Measurements from ENCODE around the gene SPRN.
A peak's percentile ranks its signal among the peaks of the same experiment; 100 is the strongest.
"Not testable (repeated sequence)": the region's sequence is repeated elsewhere in the genome, so short reads cannot be mapped to it uniquely, and the experiment has no call there.

SPRN gene

DNA sequence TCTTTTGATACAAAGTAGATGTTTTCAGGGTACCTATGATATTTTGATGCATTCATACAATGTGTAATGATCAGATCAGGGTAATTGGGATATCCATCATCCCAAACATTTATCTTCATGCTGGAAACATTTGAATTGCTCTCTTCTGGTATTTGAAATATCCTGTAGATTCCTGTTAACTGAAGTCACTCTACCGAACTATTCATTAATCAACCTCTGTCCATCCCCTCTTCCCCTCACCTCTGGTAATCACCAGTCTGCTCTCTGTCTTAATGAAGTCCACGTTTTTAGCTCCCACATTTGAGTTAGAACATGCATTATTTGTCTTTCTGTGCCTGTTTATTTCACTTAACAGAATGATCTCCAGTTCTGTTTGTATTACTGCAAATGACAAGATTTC lies 19.2 kb downstream of the SPRN start:
- DNase-seq = no peak

DNA sequence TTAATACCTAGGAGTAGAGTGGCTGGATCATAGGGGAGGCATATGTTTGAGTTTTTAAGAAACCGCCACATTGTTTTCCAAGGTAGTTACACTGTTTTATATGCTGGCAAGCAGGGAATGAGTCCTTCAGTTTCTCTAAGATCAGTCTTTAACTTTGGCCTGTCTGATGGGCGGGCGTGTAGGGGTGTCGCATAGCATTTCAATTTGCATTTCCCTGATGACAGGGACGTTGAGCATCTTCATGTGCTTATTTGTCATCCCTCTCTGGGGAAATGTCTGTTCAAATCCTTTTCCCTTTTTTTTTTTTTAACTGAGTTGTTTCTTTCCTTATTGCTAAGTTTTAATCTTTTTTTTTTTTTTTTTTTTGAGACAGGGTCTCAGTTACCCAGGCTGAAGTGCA lies 20.6 kb downstream of the SPRN start:
- no peak for DNase-seq

DNA sequence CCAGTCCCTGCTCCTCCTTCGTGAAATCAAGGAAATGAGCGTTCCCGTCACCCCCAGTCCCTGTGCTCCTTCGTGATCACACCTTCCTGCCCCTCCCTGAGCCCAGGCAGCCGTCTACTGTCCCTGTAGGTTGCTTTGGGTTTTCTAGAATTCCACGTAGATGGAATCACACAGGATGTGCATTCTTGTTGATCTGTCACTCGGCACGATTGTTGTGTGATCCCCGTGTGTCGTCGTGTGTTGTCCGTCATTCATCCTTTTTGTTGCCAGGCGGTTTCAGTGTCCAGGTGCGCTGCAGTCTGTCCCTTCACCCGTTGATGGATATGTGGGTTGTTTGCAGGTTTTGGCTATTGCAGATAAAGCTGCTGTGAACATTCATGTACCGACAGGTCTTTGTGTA lies 21.1 kb downstream of the SPRN start:
- DNase-seq = no peak

DNA sequence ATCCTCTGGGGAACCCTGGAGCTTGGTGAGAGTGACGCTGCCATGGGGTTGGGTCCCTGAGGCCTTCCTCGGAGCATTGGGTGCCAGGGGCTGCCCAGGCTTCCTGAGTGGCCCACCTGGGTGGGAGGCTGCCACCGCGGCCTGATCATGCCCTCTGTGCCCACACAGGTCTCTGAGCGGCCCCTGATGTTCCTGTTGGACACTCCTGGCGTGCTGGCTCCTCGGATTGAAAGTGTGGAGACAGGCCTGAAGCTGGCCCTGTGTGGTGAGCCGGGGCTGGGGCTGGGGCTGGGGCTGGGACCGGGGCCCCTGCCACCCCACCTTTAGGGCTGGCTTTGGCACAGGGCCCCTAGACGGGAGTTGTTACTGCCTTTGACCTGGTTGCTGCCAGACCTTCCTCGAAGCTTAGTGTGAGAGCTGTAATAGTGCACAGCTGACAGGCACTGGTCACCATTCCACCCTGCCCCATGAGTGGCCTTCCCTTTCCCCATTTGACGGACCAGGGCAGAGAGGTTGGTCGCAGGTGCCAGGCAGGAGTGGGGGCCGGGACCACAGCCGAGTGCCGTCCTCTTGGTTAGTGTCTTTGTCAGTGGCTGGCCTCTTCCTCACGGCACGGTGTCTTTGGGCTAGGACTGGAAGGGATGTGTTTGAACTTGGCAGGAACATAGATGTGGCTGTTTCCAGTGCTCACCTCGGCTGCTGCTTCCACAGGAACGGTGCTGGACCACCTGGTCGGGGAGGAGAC lies 22.3 kb downstream of the SPRN start:
- no peak for DNase-seq

DNA sequence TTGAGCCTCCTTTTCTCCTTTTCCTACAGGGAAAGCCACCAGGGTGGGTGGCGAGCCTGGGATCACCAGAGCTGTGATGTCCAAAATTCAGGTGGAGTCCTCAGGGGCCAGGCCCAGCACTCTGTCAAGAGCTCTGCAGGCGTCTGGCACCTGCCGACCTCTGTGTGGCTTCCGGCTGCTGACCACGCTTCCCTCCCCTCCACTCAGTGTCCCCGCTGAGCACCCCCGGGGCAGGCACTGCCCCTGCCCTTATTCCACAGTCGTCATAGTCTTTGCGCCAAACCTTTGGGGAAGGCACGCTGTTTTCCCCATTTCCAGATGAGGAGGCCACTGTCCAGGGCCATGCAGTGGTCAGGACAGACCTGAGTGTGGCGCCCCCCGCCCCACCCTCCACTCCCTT lies 22.9 kb downstream of the SPRN start:
- no peak for DNase-seq

DNA sequence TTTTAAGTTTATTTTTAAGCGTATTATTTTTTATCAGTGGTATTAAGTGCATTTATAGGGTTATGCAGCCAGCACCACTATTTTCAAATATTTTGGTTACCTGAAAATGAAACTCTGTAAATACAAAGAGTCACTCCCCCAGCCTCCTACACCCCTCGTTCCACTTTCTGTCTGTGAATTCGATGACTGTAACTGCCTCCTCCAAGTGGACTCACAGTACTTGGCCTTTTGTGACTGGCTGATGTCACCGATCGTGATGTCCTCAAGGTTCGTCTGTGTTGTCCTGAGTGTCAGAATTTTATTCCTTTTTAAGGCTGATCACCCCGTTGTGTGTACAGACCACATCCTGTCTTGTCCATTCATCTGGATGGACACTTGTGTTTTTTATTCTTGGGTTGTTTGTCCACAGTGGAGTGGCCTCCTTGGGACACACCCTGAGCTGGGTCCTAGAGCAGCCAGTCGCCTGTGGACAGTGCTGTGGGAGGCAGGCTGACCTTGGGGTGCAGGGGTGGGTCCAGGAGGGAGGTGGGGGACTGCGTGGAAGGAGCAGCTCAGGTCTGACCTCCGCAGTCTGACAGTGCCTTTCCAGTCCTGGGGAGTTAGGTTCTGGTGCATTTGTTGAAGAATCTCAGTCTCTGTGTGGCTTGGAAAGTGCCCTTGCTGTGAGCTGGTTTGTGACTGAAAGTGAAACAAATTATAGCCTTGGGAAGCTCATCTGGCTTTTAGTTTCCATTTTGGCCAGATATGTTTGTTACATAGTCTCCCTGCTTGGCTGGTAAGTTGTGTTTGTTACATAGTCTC lies 23.6 kb downstream of the SPRN start:
- no peak for DNase-seq

DNA sequence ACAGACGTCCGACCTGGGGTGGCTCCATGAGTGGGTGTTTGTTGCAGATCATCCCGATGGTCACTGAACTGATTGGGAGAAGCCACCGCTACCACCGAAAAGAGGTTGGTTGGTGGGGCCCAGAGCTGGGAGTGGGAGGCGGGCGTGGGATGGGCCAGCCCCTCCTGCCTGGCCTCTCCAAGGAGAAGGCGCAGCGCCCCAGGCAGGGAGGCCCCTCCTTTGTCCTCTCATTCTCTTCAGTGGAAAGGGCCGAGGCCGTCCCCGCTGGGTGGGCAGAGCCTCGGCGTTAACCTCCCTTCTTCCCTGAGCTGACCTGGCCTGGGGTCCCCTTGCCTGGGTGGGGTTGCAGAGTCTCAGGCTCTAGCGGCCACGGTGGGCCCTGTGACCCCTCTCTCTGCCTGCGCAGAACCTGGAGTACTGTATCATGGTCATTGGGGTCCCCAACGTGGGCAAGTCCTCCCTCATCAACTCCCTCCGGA lies 25.3 kb downstream of the SPRN start:
- no peak for DNase-seq

DNA sequence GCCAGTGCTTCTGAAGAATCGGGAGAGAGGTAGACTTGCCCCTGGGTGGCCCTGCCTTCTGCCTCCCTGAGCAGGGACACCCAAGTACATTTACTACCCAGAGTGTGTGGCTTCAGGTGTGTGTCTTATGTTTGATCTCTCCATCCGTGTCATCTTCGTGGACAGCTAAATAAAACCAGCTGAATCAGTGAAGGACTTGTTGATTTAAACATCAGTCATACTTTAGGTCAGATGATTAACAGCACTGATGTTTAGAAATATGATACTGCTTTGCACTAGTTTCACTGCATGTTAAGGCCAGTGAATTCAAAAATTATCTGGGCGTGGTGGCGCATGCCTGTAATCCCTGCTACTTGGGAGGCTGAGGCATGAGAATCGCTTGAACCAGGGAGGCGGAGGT lies 26.5 kb downstream of the SPRN start:
- DNase-seq = no peak

DNA sequence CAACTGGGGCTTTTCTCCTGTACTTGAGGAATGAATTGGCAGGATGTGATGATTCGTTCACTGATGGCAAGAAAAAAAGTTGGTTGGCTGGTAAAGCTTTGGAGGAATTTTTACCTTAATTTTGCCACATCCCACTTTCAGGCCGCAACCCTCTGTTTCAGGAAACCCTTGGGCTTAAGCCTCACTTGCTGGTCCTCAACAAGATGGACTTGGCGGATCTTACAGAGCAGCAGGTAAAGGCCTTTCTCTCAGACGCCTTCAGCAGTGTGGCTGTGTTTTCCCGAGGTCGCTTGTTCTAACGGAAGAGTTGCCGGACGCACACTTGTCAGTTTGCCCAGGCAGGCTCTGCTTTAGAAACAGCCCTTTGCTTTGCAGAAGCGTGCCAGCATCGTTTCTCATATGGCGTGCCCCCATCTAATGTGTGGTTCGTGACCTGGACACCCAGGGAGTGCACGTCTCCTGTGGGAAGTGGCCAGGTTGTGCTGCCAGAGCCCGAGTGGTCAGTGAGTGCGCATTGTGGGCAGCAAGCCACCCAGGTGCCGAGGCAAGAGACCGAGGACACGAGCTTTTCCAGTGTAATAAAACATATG lies 28.3 kb downstream of the SPRN start:
- DNase-seq = no peak

DNA sequence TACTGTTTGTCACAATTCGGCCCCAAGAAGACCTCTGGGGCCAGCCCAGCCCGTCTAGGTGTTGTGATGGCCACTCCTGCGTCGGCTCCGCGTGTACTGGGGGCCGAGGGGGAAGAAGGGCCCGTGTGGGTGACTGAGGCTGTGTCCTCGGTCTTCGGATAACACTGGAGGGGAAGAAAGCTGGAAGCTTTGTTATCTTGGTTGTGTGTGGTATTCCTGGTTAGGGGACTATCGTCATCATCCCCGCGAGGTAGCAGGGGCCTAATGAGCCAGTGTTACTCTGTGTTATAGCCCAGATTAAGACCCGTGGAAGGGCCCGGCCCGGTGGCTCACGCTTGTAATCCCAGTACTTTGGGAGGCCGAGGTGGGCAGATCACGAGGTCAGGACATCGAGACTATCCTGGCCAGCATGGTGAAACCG lies 29.6 kb downstream of the SPRN start:
- no peak for DNase-seq

DNA sequence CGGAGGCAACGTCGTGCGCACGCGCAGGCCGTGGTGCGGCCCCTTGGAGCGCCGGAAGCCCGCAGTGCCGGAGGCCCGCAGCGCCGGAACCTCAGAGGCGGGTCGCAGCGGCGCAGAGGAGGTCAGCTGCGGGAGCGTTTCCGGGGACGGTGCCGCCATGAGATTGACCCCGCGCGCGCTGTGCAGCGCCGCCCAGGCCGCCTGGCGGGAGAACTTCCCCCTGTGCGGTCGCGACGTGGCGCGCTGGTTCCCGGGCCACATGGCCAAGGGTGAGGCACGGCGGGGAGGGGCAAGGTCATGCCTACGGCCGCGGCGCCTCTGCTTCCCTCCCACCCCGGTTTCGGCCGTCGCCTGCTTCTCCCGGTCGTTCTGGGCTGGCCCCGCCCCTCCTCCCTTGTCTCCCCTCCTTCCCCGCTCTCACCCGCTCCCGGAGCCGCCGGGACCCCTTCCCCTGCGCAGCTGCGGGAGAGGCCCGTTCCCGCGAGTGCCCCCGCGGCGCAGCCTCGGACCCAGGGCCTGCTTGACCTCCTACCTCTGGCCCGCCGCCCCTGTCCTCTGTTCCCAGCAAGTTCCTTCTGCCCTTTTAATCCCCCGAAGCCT lies 30.3 kb downstream of the SPRN start, which contains the start of gene MTG1:
Gene MTG1 (plus strand): TSS at position 94 of the 600 bp plus-strand sequence. CDS start 64 bp downstream, at position 158.
- peak; percentile 87 for DNase-seq

DNA sequence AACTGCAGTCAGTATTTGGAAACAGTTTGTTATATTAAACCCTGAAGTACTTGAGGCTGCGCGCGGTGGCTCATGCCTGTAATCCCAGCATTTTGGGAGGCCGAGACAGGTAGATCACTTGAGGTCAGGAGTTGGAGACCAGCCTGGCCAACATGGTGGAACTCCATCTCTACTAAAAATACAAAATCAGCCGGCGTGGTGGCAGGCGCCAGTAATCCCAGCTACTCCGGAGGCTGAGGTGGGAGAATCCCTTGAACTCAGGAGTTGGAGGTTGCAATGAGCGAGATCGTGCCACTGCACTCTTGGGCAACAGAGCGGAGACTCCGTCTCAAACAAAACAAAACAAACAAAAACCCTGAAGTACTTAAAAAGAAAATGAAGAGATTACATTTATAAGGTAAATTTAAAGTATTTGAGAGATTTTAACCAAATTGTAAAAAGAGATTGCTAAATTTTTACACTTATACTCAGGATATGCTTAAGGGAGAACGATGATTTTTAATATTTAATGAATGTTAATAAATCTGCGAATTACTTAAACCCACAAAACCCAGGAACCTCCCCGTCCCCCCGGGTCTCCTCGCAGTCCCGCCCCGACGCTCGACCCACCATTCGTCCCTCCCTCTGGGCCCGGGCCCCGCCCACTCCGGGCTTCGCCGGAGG lies 30.9 kb downstream of the SPRN start:
- DNase-seq = no peak

DNA sequence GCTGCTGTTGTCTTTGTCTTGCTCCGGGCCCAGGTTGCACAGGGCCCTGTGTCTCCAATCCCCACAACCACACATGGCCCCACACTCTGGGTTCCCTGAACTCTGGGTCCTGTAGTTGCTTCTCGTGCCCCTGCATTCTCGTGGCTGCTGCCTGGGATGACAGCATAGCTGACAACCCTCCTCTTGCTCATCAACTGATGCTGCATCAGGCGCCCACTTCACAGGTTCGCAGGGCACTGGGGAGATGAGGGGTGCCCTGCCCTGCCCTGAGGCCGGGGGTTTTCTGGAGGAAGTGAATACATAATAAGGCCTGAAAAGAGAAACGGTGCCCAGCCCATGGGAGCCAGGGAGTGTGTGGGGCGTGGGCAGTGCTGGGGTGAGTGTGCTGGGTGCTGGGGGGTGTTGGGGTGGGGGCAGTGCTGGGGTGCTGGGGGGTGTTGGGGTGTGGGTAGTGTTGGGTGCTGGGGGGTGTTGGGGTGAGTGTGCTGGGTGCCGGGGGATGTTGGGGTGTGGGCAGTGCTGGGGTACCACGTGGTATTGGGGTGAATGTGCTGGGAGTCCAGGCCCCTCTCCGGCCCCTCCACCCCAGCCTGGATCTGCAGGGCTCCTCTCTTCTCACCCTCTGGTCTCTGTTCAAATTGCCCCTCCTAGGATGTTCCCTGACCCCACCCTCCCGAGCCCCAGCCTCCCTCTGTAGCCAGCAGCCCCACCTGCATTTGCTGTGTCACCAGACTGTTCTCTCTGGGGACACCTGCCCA lies 32.5 kb downstream of the SPRN start:
- no peak for DNase-seq

DNA sequence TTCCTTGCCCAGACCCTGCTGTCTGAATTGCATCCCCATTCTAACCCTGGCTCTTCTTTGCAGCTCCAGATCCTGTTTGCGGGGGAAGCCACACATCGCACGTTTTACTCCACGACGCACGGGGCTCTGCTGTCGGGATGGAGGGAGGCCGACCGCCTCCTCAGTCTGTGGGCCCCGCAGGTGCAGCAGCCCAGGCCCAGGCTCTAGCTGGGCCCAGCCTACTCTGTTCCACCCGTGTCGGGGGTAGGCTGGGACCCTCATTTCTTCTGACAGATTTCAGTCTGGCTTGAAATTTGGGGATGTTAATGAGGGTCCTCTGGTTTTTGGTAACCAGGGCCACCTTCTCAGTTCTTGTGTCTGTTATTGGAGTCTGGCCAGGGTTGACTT lies 33.2 kb downstream of the SPRN start:
- no peak for DNase-seq

DNA sequence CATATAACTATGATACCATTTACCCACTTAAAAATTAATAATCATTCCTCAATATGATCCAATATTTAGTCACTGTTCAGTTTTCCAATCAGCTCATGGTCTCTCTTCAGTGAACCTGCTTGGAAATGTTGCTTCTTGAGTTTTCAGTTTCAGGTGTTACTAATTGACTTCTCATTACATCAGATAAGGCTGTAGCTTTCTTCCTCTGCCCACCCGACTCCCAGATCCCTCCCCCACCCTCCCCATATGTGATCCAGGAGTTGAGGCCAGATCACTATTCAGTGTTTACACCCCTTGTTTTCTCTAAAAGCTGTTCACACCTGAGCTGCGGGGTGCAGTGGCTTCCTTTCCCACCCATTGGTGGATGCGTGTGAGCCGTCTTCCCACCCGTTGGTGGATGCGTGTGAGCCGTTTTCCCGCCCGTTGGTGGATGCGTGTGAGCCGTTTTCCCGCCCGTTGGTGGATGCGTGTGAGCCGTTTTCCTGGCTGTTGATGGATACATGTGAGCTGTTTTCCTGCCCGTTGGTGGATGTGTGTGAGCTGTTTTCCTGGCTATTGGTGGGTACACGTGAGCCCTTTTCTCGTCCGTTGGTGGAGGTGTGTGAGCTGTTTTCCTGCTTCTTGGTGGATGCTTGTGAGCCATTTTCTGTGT lies 33.7 kb downstream of the SPRN start:
- DNase-seq = no peak

DNA sequence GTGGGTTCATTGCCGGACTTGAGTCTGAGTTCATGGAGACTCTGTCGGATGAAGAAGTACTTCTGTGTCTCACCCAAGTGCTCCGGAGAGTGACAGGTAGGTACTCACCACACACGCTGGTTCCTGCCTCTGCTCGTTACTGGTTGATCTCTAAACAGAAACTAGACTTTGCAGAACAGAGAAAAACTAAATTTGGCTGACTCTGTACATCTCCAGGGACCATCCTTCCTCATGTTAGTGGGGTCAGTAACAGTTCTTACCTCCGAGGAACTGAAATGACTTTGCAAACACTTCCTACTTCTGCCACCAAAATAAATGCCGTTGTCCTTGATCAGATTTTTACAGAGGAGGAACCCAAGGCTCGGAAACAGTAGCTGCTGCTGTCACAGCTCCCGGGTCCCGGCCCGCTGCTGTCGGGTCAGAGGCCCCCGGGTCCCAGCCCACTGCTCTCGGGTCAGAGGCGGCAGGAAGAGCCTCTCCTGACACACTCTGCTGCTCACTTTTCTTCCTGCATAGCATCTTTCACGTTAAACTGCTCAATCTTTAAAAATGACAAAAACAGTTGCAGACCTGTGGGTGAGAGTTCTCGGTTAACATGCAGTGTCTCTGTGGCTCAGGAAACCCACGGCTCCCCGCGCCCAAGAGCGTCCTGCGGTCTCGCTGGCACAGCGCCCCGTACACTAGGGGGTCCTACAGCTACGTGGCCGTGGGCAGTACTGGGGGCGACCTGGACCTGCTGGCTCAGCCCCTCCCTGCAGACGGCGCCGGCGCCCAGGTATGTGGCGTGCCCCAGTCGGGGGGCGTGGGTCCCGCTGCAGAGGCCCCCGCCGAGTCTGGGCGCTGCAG lies 35.2 kb downstream of the SPRN start:
- no peak for DNase-seq

DNA sequence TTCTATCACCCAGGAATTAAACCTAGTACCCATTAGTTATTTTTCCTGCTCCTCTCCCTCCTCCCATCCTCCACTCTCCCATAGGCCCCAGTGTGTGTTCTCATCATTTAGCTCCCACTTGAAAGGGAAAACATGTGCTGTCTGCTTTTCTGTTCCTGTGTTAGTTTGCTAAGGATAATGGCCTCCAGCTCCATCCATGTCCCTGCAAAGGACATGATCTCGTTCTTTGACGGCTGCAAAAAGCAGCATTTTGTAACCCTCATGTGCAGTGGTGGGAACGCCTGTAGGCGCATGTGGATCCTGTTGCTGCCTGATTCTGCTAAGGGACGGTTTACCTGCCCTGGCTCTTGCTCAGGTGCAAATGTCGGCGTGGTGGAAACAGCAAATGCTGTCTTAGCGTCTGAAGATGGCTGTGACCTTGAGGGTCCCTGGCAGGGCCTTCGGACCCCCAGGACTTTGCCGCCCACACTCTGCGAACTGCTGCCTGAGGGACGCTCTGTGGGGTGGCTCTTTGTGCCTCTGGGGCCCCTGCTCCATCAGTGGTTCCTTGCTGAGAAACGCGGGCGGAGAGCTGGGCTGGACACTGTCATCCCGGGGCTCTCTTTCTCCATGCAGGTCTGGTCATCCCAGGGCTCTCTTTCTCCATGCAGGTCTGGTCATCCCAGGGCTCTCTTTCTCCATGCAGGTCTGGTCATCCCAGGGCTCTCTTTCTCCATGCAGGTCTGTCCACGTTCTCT lies 36.0 kb downstream of the SPRN start:
- DNase-seq = no peak

DNA sequence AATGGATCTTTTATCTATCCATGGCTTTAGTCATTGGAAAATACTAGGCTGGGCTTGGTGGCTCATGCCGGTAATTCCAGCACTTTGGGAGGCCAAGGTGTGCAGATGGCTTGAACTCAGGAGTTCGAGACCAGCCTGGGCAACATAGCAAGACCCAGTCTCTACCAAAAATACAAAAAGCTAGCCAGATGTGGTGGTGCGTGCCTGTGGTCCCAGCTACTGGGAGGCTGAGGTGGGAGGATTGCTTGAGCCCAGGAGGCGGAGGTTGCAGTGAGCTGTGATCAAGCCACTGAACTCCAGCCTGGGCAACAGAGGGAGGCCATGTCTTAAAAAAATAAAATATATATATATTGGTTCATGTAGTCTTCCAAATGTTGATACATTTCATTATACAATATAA lies 37.5 kb downstream of the SPRN start:
- not testable (repeated sequence) for DNase-seq

DNA sequence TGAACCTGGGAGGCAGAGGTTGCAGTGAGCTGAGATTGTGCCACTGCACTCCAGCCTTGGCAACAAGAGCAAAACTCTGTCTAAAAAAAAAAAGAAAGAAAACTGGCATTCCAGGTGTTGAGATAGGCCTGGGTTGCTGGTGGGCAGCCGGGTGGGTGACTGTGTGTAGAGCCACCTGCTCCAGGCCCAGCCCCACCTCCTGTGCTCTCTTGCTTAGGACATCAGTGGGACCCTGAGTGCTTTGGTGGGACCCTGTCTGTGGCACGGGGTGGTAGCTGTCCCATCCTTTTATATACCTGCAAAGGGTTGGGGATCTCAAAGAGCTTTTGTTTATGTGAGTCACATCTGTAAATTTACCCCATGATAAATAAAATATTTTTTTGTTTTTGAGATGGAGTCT lies 39.2 kb downstream of the SPRN start:
- DNase-seq = no peak

DNA sequence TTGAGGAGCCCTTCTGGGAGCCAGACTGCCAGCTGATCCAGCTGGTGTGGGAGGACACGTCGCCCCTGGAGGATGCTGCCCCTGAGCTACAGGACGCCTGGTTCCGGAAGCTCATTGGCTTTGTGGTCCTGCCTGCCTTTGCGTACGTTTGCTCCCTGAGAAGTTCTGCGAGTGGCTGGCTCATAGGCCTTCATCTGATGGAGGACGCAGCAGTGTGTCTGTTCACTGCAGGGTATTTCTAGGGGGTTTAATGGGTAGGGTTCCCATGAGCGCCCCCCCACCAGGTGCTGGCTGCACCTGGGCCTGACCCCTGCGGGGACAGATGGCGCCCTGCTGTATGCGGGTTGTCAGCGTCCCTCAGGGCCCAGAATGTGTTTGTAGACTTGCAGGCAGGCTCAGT lies 40.4 kb downstream of the SPRN start:
- DNase-seq = no peak

Measured in DMS153 (cell line).